B cell (primary cell): Measurements from ENCODE around the gene PC.

ENCODE experiments used
- EZH2 ChIP-seq: IDR thresholded peaks from 2 replicates; pipeline ENCODE4 v1.6.1; 2012; ENCODE audit warnings: borderline replicate concordance, low read depth, mild to moderate bottlenecking, moderate library complexity, low read length; ENCODE audit not compliant: insufficient read depth, poor library complexity, severe bottlenecking
- TF ChIP-seq, protein P1 (sequence below): fragments of 200-600 bp; IDR thresholded peaks from one replicate; pipeline ENCODE4 v1.8.0; 2022; ENCODE audit warnings: antibody characterized with exemption, mild to moderate bottlenecking

DNA sequence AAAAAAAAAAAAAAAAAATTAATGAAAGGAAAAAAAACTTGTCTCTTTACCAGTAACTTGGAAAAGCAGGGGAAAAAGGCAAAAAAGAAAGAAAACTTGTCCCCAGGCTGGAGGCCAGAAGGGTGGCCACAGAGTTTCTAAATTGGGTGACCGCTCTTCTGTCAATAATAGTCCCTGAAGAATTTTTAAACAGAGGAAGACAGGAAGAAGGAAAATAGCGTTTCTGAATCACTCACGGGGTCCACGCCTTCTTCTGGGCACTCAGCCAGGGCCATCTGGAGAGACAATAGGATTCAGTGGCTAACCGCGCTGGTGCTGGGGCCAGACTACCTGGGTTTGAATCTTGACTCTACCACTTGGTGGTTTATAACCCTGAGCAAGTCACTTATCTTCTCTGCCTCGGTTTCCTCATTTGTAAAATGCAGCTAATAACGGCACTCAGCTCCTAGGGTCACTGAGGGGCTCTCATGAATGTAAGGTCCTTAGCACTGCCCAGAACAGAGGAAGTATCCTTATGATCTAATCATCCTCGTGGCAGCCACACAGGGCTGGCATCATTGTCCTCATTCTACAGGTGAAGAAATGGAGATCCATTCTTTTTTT lies 23.9 kb upstream of the PC start:
- TF ChIP-seq, protein P1, sequence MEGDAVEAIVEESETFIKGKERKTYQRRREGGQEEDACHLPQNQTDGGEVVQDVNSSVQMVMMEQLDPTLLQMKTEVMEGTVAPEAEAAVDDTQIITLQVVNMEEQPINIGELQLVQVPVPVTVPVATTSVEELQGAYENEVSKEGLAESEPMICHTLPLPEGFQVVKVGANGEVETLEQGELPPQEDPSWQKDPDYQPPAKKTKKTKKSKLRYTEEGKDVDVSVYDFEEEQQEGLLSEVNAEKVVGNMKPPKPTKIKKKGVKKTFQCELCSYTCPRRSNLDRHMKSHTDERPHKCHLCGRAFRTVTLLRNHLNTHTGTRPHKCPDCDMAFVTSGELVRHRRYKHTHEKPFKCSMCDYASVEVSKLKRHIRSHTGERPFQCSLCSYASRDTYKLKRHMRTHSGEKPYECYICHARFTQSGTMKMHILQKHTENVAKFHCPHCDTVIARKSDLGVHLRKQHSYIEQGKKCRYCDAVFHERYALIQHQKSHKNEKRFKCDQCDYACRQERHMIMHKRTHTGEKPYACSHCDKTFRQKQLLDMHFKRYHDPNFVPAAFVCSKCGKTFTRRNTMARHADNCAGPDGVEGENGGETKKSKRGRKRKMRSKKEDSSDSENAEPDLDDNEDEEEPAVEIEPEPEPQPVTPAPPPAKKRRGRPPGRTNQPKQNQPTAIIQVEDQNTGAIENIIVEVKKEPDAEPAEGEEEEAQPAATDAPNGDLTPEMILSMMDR, result no peak
- TF ChIP-seq EZH2, result no peak
